Stimulated activated CD4-positive, alpha-beta T cell treated with anti-CD3 and anti-CD28 coated beads, TNF-alpha, amount 100 ng/mL, for 24 hours (primary cell): ENCODE results near the gene GSDME.
"Not testable (repeated sequence)": the region's sequence is repeated elsewhere in the genome, so short reads cannot be mapped to it uniquely, and the experiment has no call there.

Experiments
- DNase-seq, 3 experiments: peaks; one replicate each; pipeline ENCODE4 v3.0.0-alpha.2; 2020; ENCODE audit warnings: low read depth in 3 of 3

The GSDME gene

GRCh38 chr7:24742506-24743162, 14.6 kb downstream of the GSDME start:
- no peak for DNase-seq

GRCh38 chr7:24741679-24742505, 15.4 kb downstream of the GSDME start:
- no peak for DNase-seq

GRCh38 chr7:24740871-24741270, 16.4 kb downstream of the GSDME start:
- DNase-seq = no peak

DNA sequence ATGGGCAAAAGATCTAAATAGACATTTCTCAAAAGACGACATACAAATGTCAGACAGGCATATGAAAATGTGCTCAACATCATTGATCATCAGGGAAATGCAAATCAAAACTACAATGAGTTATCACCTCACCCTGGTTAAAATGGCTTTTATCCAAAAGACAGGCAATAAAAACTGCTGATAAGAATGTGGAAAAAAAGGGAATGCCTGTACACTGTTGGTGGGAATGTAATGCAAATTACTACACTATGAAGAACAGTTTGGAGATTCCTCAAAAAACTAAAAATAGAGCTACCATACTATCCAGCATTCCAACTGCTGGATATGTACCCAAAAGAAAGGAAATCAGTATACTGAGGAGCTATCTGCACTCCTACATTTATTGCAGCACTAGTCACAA, 18.0 kb downstream of the GSDME start:
- no peak for DNase-seq

- DNase-seq = no peak
Observed at GRCh38 chr7:24738577-24738976, 18.7 kb downstream of the GSDME start.

- no peak for DNase-seq
Observed at GRCh38 chr7:24737281-24737680, 20.0 kb downstream of the GSDME start.

DNA sequence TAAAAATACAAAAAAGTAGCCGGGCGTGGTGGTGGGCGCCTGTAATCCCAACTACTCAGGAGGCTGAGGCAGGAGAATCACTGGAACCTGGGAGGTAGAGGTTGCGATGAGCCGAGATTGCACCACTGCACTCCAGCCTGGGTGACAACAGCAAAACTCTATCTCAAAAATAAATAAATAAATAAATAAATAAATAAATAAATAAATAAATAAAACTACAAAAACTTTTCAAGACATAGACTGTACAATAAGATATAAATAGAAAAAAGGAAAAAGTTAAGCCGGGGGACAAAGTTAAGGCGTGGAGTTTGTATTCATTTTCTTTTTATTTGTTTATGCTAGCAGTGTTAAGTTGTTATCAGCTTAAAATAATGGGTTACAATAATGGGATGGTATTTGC, 21.7 kb downstream of the GSDME start:
- DNase-seq = not testable (repeated sequence)

DNA sequence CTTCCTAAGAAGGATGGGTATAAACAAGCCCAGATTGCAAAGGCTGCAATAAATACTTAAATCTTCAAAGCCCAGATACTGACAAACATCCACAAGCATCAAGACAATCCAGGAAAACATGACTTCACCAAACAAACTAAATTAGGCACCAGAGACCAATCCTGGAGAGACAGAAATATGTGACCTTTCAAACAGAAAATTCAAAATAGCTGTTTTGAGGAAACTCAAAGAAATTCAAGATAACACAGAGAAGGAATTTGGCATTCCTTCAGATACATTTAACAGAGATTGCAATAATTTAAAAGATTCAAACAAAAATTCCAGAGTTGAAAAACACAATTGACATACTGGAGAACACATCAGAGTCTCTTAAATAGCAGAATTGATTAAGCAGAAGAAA, 23.0 kb downstream of the GSDME start:
- DNase-seq = no peak

DNA sequence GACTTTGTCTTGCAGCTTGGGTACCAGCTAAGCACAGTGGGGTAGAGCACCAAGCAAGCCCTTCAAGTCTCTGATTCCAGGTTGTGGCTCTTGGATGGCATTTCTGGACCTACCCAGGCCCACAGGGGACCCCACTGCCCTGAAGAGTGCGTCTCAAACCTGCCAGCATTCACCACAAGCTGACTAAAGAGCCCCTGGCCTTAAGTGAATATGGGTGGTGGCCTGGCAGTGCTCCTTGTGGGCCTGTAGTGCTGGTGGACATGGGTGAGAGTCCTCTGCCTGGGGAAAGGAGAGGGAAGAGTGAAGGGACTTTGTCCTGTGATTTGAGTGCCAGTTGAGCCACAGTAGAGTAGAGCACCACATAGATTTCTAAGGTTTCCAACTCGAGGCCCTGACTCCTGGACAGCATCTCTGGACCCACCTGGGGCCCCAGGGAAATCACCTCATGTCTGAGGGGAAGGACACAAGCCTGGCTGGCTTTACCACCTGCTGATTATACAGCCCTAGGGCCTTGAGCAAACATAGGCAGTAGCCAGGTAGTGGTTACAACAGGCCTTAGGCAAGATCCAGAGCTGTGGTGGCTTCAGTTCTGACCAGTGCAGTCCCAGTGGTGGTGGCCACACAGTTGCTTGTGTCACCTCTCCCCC, 23.7 kb downstream of the GSDME start:
- DNase-seq = no peak

DNA sequence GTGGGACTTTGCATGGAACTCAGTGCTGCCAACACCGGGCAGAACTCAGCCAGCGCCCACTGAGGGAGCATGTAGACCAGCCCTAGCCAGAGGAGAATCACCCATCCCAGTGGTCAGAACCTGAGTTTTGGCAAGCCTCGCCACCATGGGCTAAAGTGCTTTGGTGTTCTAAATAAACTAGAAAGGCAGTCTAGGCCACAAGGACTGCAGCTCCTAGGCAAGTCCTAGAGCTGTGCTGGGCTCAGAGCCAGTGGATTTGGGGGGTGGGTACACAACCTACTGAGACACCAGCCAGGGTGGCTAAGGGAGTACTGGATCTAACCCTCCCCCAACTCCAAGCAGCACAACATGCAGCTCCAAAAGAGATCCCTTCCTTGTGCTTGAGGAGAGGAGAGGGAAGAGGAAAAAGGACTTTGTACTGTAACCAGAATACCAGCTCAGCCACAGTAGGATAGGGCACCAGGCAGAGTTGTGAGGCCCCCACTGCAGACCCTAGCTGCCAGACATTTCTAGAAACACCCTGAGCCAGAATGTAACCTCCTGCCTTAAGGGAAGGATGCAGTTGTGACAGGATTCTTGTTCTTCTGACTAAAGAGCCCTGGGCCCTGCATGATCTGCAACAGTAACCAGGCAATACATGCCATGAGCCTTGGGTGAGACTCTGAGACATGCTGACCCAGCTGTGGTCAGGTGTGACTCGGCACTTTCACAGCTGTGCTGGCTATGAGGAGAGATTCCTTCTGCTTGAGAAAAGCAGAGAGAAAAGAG, 24.4 kb downstream of the GSDME start:
- DNase-seq = no peak

DNA sequence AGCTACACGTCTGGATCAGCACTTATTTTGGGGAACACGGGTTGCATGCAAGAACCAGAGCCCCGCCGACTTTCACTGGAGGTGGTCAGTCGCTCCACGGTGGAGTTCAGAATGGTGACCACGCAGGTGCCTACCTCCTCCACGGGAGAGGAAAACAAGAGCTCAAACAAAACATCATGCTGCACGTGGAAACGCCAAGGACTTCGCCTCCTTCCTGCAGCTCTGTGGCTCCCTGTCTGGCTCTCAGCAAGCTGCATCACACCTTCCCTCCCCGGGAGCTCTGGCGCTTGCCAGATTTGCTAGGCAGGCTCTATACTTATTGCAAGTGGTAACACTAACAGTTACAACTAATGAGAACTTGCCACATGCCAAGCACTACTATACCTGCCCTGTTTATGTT, 26.0 kb downstream of the GSDME start:
- no peak for DNase-seq

DNA sequence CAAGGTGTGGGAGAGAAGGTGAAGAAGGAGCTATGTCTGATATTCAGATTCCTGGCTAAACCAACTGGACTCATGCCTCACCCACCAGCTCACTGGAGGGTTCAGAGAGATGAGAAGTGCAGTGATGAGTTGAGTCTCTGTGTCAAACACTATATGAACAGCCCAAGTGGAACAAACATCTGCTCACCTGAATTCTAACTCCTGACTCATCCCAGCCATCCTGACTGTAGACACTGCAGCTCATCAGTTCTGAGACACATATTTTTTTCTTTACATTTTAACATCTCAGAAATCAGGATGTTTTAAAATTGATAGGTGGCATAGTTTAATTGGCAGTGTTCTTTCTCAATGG, 27.3 kb downstream of the GSDME start:
- no peak for DNase-seq

GRCh38 chr7:24729365-24730017, 27.8 kb downstream of the GSDME start:
- DNase-seq = no peak

GRCh38 chr7:24728503-24729364, 28.5 kb downstream of the GSDME start:
- peak in 1 of 3 experiments; percentile 18 for DNase-seq

DNA sequence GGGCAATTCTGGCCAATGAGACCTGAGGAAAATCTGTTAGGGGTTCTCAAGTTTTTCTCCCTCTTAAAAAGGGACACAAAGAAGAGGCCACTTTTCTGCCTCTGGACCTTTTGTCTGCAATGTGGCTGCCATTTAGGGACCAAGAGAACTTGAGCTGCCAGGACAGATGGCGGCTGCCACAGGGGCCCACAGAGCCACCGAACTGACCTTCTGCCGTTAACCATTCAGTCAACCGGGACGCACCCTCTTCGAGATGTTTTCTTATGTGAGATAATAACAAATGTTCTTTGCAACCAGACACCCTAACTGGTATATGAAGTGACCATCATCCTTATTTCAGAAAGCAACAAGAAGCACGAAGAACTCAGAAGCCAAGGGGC, 29.2 kb downstream of the GSDME start:
- no peak for DNase-seq

GRCh38 chr7:24727154-24728120, 29.8 kb downstream of the GSDME start:
- no peak for DNase-seq

DNA sequence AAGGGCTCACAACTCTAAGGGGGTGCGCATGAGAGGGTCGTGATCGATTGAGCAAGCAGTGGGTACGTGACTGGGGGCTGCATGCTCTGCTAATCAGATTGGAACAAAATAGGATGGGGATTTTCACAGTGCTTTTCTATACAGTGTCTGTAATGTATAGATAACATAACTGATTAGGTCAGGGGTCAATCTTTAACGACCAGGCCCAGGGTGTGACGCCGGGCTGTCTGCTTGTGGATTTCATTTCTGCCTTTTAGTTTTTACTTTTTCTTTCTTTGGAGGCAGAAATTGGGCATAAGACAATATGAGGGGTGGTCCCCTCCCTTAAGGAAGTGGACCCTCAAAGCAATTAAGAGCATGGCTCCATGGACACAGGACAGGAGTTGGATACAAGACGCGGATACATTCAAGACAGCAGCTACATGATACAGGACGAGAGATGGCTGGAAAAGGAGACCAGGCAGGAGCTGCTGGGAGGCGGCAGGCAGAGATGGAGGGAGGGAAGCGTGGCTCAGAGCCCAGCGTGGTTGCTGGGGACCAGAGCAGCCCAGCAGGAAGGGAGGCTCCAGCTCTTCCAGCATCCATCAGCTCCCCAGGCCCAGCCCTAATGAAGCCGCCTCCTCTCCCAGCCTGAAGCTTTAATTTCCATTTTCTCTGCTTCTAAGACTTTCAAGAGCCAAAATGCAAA, 31.6 kb downstream of the GSDME start:
- no peak for DNase-seq

DNA sequence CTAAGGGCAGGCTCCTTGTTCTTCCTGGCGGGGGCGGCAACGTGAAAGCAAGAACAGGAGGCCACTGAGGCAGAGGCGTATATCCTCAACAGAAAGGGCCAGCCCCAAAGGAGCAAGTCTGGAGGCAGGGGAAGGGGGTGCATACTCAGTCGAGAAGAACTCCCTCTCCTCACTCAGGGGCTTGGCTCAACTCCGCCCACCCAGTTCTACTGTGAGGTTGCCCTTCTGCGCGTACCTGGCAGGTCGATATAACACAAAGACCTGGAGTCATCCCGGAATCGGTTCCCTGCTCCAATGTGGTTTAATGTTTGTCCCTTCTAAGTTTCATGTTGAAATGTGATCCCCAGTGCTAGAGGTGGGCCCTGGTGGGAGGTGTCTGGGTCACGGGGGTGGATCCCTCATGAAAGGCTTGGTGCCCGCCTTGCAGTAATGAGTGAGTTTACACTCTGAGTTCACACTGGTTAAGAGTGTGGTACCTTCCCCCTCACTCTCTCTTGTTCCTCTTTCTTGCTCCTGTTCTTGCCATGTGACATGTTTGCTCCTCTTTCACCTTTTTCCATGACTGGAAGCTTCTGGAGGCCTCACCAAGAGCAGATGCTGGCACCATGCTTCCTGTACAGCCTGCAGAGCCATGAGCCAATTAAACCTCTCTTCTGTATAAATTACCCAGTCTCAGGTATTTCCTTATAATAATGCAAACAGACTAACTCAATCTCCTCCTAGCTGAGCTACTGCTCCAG, 32.6 kb downstream of the GSDME start:
- no peak for DNase-seq
